Ammon's horn (tissue), 1 donor: ENCODE results near the gene IFNAR1.
A peak's percentile ranks its signal among the peaks of the same experiment; 100 is the strongest.

Source experiments
- DNase-seq: peaks from one replicate; pipeline ENCODE4 v3.0.0-alpha.2; 2016; ENCODE audit warnings: low spot score

The IFNAR1 gene

DNA sequence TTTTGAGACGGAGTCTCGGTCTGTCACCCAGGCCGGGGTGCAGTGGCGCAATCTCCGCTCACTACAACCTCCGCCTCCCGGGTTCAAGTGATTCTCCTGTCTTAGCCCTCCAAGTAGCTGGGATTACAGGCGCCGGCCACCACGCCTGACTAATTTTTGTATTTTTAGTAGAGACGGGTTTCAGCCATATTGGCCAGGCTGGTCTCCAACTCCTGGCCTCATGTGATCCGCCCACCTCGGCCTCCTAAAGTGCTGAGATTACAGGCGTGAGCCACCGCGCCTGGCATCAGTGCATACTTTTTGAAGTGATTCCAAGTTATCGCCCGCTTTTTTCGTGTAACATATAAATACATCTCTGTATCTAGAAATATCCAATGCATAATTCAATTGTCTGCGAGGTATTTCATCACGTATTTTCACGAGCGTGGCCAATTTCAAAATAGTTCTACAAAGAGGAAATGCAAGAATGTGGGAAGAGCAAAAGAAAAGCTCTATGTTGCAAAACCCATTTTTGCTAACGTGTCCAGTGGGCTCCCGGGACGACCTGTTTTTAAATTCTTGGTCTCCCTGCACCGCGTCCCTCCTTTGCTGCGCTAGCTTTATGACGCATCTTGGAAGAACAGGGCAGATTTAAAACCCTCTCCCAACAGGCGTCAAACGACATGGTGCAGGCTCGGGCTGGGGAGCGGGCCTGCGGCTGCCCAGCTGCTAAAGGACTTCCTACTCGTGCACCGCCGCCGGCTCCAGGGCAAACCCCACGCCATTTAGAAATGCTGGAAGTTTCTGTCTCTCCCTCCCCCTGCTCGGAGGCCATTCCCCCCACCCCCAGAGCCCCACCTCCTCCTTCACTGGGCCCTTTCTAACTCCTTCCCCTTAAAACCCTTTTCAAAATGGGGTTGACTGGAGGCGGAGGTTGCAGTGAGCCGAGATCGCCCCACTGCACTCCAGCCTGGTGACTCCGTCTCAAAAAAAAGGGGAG, 77.5 kb downstream of the IFNAR1 start:
- DNase-seq = peak; percentile 69

DNA sequence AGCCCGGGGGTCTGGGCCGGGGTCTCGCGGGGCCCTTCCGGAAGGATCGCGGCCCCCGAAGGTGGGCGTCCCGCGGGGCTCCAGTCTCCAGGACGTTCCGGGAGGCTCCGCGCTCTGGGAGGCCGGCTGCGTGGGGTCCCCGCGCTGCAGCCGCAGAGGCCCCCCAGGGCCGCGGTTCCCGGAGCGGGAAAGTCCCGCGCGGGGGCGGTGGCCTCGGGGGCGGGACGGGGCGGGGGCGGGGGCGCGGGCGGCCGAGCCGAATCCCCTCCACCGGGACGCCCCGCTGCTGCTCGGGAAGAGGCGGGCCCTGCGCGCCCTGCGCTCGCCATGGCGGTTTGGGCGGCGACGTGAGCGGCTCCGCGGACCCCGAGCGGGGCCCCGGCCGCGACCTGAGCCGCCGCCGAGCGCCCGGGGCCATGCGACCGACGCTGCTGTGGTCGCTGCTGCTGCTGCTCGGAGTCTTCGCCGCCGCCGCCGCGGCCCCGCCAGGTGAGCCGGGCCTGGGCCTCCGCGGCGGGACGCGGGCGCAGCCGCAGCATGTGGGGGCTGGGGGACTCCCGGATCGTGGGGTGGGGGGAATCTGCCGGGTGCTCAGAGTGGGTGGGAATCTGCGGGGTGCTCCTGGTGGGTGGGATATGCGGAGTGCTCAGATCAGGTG, 78.5 kb downstream of the IFNAR1 start, which contains the start of gene IFNGR2:
Gene IFNGR2 (plus strand): TSS at position 286 of the 658 bp plus-strand sequence. CDS start 131 bp downstream, at position 417.
- no peak for DNase-seq

DNA sequence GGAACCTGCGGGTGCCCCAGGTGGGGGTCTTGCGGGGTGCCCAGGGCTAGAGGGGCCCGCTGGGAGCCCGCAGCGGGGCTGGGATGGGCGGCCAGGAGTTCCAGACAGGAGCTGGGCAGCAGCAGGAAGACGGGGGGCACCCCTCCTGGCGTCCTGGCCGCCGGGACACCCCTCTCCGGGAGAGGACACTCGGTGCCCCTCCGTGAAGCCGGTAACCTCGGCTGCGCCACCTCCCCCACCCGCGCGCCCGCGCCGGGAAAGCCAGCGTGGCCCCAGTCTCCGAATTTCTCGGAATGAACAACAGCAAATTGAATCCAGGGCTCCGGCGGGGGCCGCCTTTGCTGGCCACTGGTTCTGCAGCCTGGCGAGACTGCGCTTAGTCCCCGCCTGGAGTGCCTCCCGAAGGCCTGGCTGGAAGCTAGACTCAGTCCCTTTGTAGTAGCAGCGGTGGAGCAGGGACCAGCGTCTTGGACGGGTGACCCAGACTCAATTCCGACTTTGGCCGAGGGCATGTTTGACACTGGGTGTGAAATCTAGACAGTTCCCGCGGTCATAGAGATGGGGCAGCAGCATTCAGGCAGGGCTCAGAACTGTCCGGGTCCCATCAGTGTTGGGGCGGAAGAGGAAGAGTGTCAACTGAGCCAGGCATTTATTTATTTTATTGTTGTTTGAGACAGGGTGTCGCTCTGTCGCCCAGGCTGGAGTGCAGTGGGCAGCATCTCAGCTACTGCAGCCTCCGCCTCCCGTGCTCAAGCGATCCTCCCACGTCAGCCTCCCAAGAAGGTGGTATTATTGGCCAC, 79.2 kb downstream of the IFNAR1 start:
- peak; percentile 64 for DNase-seq

DNA sequence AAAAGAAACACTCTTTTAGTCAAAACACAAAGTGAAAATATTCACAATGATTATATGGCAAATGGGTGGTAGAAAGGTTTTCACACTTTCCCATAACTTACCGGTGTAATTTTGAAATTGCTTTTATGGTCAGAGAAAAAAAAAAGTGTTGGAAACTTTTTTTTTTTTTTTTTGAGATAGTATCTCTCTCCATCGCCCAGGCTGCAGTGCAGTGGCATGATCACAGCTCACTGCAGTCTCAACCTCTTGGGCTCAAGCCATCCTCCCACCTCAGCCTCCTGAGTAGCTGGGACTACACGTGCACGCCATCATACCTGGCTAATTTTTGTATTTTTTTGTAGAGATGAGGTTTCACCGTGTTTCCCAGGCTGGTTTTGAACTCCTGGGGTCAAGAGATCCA, 81.7 kb downstream of the IFNAR1 start:
- no peak for DNase-seq
